ENCODE results near the gene STAT3.
"Not testable (repeated sequence)": the region's sequence is repeated elsewhere in the genome, so short reads cannot be mapped to it uniquely, and the experiment has no call there.

Gene STAT3

GRCh38 chr17:42346481-42346880 lies 41.8 kb downstream of the STAT3 start:
- no peak for DNase-seq

- DNase-seq: no peak
Measured at GRCh38 chr17:42345396-42346073, 42.7 kb downstream of the STAT3 start.

GRCh38 chr17:42342242-42343008 lies 45.8 kb downstream of the STAT3 start:
- no peak for DNase-seq

- DNase-seq: no peak
Measured at GRCh38 chr17:42341568-42341967, 46.7 kb downstream of the STAT3 start.

GRCh38 chr17:42340691-42341127 lies 47.5 kb downstream of the STAT3 start:
- DNase-seq: no peak

- no peak for DNase-seq
Measured at GRCh38 chr17:42339221-42339620, 49.0 kb downstream of the STAT3 start.

- no peak for DNase-seq
Measured at GRCh38 chr17:42338427-42338985, 49.7 kb downstream of the STAT3 start.

- DNase-seq: no peak
Measured at GRCh38 chr17:42337442-42337841, 50.8 kb downstream of the STAT3 start.

- no peak for DNase-seq
Measured at GRCh38 chr17:42334677-42335076, 53.6 kb downstream of the STAT3 start.

- DNase-seq: no peak
Measured at GRCh38 chr17:42333053-42333452, 55.2 kb downstream of the STAT3 start.

GRCh38 chr17:42329025-42329976 lies 58.9 kb downstream of the STAT3 start:
- no peak for DNase-seq

GRCh38 chr17:42325026-42325425 lies 63.2 kb downstream of the STAT3 start:
- DNase-seq: no peak

- no peak for DNase-seq
Measured at GRCh38 chr17:42323268-42323773, 64.9 kb downstream of the STAT3 start.

GRCh38 chr17:42322382-42323267 lies 65.6 kb downstream of the STAT3 start:
- peak; percentile 90 for DNase-seq

GRCh38 chr17:42321555-42321954 lies 66.7 kb downstream of the STAT3 start:
- no peak for DNase-seq

- DNase-seq: not testable (repeated sequence)
Measured at GRCh38 chr17:42317967-42318366, 70.3 kb downstream of the STAT3 start.

GRCh38 chr17:42317266-42317845 lies 70.9 kb downstream of the STAT3 start:
- DNase-seq: no peak

GRCh38 chr17:42316755-42317154 lies 71.5 kb downstream of the STAT3 start:
- no peak for DNase-seq

- no peak for DNase-seq
Measured at GRCh38 chr17:42315402-42316156, 72.7 kb downstream of the STAT3 start.
